HG02763 (cell line): ENCODE data around the gene KDM7A.
"Not testable (repeated sequence)": the region's sequence is repeated elsewhere in the genome, so short reads cannot be mapped to it uniquely, and the experiment has no call there.

Source experiments
- ATAC-seq: cut with Tn5 transposase; IDR thresholded peaks from one replicate; pipeline ENCODE4 v1.9.1; 2021; ENCODE audit warnings: mild to moderate bottlenecking, moderate library complexity; ENCODE audit not compliant: unreplicated experiment

KDM7A gene

DNA sequence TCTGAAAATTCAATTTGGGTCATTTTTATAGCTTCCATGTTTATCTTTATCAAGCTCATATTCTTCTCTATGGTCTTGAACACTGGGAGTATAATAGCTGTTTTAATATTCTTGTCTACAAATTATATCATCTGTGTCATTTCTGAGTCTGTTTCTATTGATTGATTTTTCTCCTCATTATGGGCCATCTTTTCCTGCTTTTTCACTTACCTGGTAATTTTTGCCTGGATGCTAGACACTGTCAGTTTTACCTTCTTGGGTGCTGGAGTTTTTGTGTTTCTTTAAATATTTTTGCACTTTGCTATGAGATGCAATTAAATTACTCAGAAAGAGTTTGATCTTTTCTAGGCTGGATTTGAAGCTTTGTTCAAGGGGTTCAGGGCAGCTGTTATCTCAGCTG lies 26.8 kb upstream of the KDM7A start:
- ATAC-seq: no peak

DNA sequence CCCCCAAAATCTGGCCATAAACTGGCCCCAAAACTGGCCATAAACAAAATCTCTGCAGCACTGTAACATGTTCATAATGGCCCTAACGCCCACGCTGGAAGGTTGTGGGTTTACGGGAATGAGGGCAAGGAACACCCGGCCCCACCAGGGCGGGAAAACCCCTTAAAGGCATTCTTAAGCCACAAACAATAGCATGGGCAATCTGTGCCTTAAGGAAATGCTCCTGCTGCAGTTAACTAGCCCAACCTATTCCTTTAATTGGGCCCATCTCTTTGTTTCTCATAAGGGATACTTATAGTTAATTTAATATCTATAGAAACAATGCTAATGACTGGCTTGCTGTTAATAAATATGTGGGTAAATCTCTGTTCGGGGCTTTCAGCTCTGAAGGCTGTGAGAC lies 26.2 kb upstream of the KDM7A start:
- ATAC-seq: not testable (repeated sequence)

DNA sequence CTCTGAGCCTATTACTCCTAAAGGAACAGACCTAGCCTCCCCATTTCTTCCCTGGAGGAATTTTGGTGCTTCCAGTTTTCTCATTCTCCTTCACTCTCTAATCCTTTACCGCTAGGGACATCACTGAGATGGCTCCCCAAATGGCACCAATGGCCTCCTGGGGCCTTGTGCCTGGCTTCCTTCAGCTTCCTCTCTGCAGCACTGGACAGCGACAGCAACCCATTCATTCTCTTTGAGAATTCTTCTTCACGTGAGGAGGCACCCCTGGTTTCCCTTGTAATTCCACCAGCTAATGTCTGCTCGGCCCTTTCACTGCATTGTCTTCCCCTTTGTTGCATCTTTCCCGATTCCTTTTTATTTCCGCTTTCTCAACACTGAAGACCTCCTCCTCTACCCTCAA lies 24.6 kb upstream of the KDM7A start:
- no peak for ATAC-seq

DNA sequence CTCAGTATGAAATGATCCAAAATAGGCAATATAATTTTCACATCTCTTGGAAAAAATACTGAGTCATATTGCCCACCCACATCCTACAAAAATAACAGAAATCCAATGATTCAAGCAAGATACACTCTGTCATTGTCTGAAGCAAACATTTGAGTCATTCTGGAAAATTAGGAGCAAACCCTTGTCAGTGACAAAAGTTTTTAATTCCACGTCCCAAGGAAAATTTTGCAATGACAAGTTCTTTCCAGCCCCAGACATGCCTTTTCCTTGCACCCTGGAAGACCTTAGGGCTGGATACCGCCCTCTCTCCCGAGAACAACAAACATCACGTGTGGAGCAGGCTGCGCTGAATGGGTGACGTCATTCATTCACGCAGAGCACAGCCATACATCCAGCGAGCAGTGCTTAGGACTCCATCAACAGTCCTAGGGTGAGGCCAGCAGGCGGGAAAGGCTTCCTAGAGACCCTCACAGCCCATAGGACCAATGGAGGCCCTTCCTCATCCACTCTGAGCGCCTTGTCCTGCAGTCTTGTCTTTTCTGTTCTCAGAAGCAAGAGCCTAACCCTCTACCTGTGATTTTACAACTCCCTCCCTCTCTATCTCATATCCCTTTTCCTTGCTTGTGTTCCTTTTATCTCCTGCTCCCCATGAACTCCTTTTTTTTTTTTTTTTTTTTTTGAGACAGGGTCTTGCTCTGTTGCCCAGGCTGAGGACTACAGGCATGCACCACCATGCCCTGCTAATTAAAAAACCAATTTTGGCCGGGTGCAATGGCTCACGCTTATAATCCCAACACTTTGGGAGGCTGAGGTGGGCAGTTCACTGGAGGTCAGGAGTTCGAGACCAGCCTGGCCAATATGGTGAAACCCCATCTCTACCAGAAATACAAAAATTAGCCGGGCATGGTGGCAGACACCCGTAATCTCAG lies 23.5 kb upstream of the KDM7A start:
- ATAC-seq: no peak

DNA sequence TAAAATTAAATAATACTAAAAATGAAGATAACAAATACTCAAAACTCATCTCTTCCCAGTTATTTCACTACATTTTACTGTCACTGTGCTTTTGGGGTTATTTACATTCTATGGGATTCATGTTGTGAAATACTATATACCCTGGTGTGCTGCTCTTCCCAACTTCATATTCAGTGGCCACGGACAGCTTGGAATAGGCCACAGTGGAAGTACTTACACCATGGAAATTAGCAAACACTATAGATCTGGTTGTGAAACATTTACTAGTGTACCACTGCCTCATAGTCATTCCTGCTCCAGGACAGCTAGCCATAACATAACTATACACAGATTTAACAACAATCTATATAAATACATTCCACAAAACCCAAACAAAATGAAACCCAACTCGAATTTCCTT lies 21.2 kb upstream of the KDM7A start:
- ATAC-seq: no peak

DNA sequence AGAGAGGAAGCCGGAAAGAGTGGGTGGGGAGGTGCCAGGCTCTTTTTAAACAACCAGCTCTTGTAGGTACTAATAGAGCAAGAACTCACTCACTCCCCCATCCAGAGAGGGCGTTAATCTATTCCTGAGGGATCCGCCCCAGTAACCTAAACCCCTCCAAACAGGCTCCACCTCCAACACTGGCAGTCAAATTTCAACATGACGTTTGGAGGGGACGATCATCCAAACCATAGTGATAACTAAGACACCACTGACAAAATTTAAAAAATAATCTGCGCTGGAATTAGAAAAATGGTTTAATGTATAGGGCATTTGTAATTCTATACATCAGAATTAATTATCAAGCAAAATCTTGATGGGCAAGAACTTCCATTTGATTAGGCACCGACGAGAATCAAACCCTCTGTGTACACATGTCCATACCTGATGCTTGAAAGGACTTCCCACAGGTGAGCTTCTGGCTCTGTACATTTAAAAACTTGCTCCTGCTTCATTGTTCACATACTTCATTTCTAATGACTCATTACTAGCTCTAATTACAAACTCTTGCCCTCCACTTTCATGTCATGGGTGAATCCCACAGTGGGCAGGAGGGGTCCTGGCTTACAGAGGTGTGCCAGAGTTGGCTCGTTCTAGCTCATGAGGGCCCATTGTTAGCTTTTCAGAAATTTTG lies 20.6 kb upstream of the KDM7A start:
- no peak for ATAC-seq

DNA sequence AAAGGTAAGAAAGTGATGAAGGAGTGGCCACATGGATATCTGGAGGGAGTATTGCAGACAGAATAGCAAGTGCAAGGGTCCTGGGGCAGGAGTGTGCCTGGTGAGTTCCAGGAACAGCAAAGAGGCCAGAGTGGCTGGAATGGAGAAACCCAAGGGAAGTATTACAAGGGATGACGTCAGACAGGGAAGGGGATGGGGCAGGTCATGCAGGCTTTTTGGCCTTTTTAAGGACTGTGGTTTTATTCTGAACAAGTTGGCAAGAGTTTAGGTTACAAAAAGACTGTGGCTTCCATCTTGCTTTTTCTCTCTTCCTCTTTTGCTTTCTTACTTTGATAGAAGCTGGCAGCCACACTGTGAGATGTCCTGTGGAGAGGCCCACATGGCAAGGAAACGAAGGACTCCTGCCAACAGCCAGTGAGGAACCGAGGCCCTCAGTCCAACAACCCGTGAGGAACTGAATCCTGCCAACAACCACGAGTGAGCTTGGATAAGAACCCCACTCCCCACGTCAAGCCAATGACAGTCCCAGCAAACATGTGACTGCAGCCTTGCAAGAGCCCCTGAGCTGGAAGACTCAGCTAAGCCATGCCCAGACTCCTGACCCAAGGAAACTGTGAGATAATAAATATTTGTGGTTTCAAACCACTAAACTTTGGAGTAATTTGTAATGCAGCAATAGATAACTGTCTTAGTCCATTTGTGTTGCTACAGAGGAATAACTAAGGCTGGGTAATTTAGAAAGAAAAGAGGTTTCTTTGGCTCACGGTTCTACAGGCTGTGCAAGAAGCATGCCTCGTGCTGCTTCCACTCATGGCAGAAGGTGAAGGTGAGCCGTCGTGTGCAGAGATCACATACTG lies 19.8 kb upstream of the KDM7A start:
- no peak for ATAC-seq

DNA sequence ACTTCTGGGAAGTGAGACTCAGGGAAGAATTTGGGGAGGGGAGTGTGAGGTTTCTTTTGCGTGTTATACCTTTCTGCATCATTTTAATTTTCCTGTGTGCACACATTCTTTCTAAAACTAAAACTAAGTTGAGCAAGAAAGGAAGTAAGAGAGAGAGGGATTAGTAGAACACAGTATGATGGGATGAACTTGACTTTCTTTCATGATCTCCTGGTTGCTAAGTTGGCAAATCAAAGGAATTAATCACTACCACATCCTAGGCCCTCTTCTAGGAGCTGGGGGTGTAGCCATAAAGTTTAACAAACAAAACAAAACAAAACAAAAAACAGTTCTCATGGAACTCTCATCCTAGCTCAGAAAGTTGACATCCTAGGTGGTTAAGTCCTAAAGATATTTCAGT lies 19.1 kb upstream of the KDM7A start:
- no peak for ATAC-seq

DNA sequence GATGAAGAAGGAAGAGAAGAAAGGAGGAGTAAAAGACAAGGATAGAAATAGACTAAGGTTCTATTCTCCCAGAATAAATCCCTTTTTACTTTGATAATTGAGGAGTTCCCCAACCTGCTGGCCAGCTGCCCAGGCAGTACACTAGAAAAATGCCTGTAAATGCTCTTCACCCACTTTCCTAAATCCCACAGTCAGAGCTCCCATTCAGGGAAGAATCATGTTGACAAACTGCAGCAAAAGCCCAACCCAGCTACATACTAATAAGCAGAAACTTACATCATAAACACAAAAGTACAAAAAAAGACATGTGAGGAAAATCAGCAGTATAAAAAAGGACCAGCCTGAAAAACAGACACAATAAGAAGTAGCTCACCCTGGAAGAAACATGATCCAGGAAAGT lies 15.8 kb upstream of the KDM7A start:
- ATAC-seq: no peak

DNA sequence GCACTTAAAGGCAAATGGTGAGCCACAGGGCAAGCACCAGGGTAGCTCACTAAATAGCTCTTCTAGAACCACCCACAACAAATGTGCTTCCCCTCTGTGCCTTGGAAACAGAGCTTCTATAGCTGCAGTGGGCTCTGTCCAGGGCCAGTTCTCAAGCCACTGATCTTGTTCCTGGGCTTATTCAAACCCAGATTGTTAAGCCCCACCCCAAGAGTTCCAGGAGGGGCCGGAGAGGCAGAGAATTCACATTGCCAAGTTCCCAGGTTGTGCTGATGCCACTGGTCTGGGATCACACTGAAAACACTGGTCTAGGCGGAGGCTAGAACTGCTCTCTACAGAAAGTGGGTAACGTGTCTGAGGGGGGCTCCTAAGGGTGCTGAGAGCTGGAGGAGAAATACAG lies 15.4 kb upstream of the KDM7A start:
- no peak for ATAC-seq

DNA sequence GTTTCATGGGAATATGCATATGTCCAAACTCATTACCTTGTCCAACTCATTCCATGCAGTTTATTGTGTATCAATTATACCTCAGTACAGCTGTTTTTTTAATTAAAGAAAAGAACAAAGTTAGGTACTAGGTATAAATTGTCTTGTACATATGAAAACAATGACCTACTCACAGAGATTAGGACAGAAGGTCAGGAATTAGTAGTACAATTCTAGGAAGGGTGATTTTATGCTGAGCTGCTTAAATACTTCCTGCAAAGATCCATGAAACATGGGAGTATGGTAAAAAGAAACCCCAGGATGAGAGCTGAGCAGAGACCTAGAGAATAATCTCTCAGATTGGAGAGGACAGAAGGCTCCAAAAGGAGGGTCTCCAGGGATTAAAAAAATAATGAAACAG lies 13.8 kb upstream of the KDM7A start:
- ATAC-seq: no peak

DNA sequence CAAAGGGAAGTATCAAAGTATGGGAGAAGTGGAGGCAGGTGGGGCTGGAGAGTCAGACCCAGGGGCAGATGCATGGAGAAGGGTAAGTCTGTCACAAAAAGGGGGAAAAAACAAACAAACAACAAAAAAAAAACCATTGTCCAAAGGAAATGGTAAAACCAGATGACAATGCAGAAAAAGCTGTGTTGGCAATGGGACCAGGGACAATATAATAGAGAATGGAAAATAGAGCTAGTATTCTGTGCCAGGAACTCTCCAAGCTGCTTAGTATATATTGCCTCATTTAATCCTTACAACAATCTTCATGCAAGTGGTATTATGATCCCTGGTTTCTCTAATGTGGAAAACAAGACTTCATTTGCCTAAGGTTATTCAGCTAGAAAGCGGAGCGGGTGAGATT lies 13.1 kb upstream of the KDM7A start:
- no peak for ATAC-seq

DNA sequence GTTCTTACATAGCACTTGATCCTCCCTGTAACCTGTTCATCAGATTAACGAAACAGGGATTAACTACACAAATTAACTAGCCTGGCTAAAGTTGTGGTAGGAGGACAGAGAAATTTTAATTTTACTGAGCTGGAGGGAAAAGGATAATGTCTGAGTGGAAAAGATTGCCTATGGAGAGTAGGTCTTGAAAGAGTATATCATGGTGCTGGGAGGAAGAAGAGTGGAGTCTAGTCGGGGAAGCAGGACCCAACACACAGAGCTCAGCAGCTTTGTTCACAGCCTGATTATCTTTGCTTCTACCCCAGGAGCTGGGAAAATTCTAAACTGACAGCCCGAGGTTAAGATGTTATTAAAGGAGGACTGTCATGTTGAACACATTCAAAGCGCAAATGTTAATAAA lies 6.1 kb upstream of the KDM7A start:
- ATAC-seq: no peak

DNA sequence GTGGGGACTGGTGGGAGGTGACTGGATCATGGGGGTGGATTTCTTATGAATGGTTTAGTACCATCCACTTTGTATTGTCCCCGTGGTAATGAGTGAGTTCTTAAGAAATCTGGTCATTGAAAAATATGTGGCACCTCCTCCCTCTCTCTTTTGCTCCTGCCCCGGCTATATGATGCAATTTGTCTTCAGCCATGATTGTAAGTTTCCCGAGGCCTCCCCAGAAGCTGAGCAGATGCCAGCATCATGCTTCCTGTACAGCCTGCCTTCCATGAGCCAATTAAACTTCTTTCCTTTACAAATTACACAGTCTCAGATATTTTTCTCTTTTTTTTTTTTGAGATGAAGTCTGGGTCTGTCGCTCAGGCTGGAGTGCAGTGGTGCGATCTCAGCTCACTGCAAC lies 2.6 kb upstream of the KDM7A start:
- ATAC-seq: no peak

DNA sequence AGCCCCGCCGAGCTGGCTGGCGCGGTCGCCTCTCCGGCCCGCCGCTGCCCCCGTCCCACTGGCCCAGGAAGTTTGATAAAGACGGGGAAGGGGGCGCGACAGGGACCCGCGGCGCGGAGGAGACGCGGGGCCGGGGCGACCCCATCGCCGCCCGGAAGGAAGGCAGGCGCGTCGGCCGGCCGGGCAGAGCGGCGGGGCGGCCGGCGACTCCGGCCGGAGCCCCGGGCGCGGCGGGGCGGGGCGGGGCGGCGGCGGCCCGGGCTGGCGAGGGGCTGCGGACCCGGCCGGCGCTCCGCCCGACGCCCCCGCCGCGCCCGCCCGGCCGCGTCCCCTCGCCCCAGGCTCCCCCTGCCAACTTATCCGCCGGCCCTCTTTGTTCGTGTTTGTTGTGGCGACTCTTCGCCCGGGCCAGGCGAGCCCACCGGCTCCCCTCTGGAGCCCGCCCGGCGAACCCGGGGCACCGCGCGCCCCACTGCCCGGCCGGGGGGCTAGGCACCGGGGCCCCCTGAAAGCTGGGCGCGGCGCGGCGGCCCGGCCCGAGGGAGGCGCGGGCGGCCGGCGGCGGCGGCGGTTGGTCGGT lies 571 bp downstream of the KDM7A start:
- peak; percentile 5 for ATAC-seq

DNA sequence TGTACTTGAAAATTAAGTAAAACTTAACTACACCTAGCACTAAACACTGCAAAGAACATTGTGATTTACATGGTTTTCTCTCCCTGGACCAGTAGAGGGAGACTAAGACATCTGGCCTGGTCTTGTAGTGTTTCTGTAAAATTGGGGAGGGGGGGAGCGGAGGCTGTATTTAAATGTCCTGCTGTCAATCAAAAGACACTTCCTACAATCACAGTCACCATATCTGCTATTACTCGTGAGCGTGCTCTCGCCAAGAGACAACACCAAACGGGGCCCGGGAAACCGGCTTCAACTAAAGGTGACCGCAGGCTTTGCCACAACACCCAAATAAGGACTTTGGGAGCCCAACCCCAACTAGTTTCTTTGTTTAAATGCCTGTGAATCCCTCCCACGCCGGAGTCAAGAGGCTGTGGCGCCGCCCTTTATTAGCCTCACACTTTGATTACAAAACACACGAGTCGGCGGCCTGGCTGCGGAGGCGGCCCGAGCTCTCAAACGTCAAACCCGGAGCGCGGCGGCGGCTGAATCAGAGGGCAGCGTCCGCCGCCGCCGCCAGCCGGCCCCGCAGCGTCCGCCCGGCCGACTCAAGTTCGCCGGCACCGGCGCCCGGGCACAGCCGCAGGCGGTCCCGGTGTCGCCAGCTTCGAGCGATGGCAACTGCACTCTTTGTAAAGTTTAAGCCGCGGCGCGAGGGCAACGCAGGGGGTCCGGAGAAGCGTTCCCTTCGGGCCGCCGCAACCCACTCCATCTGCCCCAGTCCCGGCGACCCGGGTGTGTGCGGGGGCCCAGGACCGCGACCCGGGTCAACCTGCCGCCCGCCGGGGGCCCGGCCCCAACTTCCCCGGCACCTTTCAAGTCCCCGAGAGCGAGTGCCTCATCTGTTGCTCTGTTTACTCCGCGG lies 1.3 kb downstream of the KDM7A start:
- peak; percentile 36 for ATAC-seq

DNA sequence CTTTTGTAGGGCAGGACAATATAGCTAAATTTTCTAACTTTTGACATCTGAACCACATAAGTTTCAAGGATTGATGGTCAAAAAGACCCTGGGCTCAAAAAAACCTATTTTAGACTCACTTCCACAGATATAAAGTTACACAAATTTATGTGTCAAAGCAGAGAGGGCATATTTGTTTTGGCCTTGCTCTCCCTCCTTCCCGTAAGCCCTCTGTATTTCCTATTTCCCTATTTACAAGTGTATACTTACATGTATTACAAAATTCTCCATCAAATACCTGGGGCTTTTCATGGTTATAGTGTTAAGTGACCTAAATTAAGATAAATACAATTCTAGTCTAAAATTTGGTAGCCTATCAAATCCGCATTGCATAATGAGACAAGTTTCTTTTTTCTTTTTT lies 2.6 kb downstream of the KDM7A start:
- ATAC-seq: no peak

DNA sequence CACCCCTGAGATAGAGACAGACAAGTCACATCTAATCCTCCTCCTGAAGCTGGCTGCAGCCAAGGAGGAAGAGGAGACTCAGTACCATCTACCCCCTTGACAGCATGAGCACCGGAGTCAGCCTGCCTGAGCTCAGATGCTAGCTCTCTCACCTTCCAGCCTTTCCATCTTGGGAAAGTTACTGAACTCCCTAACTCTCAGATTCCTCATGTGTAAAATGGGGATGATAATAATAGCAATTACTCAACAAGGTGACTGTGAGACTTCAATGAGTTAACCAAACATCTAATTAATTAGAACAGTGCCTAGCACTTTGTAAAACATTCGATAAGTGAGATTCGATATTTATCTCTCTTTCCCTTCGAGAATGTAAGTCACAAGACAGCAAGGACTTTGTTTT lies 6.4 kb downstream of the KDM7A start:
- no peak for ATAC-seq

DNA sequence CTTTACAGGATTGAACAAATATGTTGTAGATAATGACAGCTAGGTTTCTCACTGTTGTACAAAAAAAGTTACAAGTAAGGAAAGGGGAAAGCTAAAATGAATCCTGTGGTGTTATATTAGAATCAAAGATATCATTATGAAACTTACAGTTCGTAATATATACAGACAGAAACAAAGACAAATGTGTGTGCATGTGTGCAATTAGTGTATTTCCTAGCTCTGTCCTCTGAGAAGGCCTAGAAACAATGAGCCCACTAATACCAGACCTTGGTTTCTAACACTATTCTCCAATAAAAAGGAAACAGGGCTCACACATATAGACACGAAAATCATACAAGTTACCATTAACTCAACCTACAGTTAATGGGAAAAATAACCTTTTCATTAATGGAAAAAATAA lies 8.0 kb downstream of the KDM7A start:
- ATAC-seq: no peak

DNA sequence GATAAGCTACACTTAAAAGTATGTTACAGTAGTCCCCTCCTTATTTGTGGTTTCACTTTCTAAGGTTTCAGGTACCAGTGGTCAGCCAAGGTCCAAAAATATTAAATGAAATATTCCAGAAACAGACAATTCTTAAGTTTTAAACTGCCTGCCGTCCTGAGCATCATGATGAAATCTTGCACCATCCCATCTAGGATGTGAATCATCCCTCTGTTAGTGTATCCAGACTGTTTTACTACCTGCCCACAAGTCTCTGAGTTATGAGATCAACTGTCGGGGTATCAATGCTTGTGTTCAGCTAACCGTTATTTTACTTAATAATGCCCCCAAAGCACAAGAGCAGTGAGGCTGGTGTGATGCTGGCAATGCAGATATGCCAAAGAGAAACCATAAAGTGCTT lies 11.4 kb downstream of the KDM7A start:
- no peak for ATAC-seq
